Left ventricle myocardium inferior (tissue), 1 donor: ENCODE results near the gene C1QTNF12. TPM values are rescaled to one million over a fixed set of nuclear protein-coding genes. Genes with fewer than 3 reads are reported as not detected.

Experiments
- DNase-seq: peaks from one replicate; pipeline ENCODE4 v3.0.0-alpha.2; 2020
- H3K27ac ChIP-seq: fragments of 200-600 bp; replicated peaks from 2 replicates; pipeline ENCODE4 v1.8.0; 2021
- H3K27me3 ChIP-seq: fragments of 200-600 bp; 2 replicates; pipeline ENCODE4 v1.8.0; 2021; ENCODE audit warnings: low read depth
- H3K36me3 ChIP-seq: fragments of 200-600 bp; 2 replicates; pipeline ENCODE4 v1.8.0; 2021
- H3K4me1 ChIP-seq: fragments of 200-600 bp; 2 replicates; pipeline ENCODE4 v1.8.0; 2021
- H3K4me3 ChIP-seq: fragments of 200-600 bp; 2 replicates; pipeline ENCODE4 v1.8.0; 2021; ENCODE audit warnings: mild to moderate bottlenecking, moderate library complexity
- H3K9me3 ChIP-seq: fragments of 200-600 bp; replicated peaks from 2 replicates; pipeline ENCODE4 v1.8.0; 2021
- CTCF ChIP-seq: fragments of 200-600 bp; IDR thresholded peaks from 2 replicates; pipeline ENCODE4 v1.8.0; 2021; ENCODE audit warnings: antibody characterized with exemption, mild to moderate bottlenecking, borderline replicate concordance
- intact Hi-C: fragments of 100-400 bp; cut with micrococcal nuclease; formaldehyde crosslinking; loops from one replicate; pipeline ENCODE4 v1.11.0; 2022
- total RNA-seq: library from RNA; stranded (reverse); fragmentation: NEBNext Ultra II Directional; extraction: Animal tissue kit (Norgen Biotek cat#: 25700); gene quantifications from one replicate; pipeline ENCODE4 v1.2.1, GENCODE V29; 2021
- donor health status: DM: no; HTN: yes; CAD: no; lungs with severe emphysema.

C1QTNF12 gene
- total RNA-seq, 1 donor from 2014 or later: 0.55 TPM

DNA sequence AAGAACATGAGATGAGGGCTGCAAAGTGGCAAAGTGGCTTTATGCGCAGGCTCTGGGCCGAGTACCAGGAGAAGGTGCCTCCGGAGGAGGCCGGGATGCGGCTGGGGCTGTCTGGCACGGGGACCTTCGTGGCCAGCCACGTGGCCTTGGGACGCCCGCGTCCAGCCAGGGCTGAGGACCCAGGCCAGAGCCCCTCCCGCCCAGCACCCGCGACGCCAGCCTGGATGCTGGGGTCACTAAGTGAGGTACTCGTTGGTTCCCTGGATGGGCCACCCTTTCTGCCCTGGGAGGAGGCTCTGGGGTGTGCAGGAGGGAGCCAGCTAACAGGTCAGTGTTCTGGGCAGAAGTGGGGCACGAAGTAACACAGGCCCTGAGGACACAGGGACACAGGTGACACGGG, 46.3 kb upstream of the C1QTNF12 start:
- Histone ChIP-seq H3K27ac (no peak overlapping the region), H3K27me3 (no peaks in the 10 kb centered on the region), H3K4me1 (peaks cover 14% of the 10 kb centered on the region), H3K4me3 (no peak overlapping the region), H3K36me3 (peaks cover 39% of the 10 kb centered on the region), H3K9me3 (no peaks in the 10 kb centered on the region)
- DNase-seq: no peak
- intact Hi-C loops: no loop called here
- TF ChIP-seq CTCF: no peak

GRCh38 chr1:1292442-1292779, 45.9 kb upstream of the C1QTNF12 start:
- Histone ChIP-seq H3K36me3 (peaks cover 35% of the 10 kb centered on the region), H3K4me3 (no peak overlapping the region), H3K9me3 (no peaks in the 10 kb centered on the region), H3K27ac (no peak overlapping the region), H3K27me3 (peaks cover 4% of the 10 kb centered on the region), H3K4me1 (peaks cover 14% of the 10 kb centered on the region)
- intact Hi-C loops: no loop called here
- no peak for DNase-seq
- TF ChIP-seq CTCF: no peak

DNA sequence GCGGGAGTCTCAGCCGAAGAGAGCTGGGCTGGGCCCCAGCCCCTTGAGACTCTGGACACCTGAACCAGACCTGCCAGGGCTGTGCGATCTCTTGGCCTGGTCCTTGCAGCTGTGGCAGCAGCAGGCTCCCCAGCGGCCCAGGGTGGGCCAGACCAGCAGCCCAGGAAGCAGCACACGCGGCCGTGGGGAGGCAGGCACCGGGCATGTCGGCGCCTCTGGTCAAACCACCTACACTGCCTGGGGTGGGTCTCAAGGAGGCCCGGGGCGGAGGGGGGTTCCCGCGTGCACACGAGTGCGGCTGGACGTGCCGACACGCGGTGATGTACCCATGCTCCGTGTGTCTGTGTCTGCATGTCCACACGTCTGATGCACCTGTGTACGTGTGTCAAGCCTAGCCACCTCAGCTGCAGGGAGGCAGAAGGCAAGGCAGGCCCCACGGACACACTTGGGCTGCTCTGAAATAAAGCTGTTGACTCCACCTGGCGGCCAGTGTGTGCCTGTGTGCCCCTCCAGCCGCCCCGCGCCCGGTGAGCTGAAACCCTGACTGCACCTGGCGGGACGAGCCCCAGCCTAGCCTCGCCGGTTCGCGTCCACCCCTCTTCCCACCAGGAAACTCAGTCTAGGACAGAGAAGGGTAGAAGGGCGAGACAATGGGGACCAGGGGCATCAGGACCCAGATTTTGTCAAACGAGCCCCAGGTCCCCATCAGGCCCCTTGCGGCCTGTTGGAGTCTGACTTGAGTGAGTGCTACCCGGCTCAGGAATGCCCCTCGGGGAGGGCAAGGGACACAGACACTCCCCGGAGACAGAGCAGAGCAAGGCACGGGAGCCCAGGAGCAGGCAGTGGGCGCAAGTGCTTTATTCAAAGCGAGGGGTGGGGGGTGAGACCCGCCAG, 45.3 kb upstream of the C1QTNF12 start:
- no peak overlapping the region for H3K27ac ChIP-seq
- H3K27me3 ChIP-seq: peaks cover 10% of the 10 kb centered on the region
- H3K4me3 ChIP-seq: no peak overlapping the region
- no peaks in the 10 kb centered on the region for H3K9me3 ChIP-seq
- intact Hi-C loops: no loop called here
- H3K4me1 ChIP-seq: peaks cover 14% of the 10 kb centered on the region
- TF ChIP-seq CTCF: peak; percentile 76
- peak; percentile 56 for DNase-seq
- H3K36me3 ChIP-seq: peaks cover 35% of the 10 kb centered on the region

GRCh38 chr1:1291023-1291528, 44.6 kb upstream of the C1QTNF12 start:
- H3K4me3 ChIP-seq: no peak overlapping the region
- no peak overlapping the region for H3K27ac ChIP-seq
- no peak for DNase-seq
- peaks cover 14% of the 10 kb centered on the region for H3K4me1 ChIP-seq
- intact Hi-C loops: no loop called here
- no peaks in the 10 kb centered on the region for H3K9me3 ChIP-seq
- TF ChIP-seq CTCF: no peak
- peaks cover 30% of the 10 kb centered on the region for H3K36me3 ChIP-seq
- peaks cover 17% of the 10 kb centered on the region for H3K27me3 ChIP-seq

DNA sequence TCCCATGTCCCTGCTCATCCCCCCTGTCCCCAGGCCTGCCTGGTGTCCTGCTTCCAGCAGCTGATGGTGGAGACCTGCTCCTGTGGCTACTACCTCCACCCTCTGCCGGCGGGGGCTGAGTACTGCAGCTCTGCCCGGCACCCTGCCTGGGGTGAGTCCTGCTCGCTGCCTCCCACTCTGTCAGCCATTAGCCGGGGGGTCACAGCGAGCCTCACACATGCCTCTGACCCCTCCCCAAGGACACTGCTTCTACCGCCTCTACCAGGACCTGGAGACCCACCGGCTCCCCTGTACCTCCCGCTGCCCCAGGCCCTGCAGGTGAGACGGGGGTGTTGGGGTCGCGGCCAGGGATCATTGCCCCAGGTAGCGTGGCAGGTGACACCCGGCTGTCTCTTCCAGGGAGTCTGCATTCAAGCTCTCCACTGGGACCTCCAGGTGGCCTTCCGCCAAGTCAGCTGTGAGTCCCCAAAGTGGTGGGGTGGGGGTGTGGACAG, 43.8 kb upstream of the C1QTNF12 start:
- H3K4me1 ChIP-seq: peaks cover 14% of the 10 kb centered on the region
- peak; percentile 51 for DNase-seq
- peaks cover 25% of the 10 kb centered on the region for H3K27me3 ChIP-seq
- no peak overlapping the region for H3K4me3 ChIP-seq
- intact Hi-C loops: no loop called here
- H3K36me3 ChIP-seq: peaks cover 22% of the 10 kb centered on the region
- H3K27ac ChIP-seq: no peak overlapping the region
- peak; percentile 64 for TF ChIP-seq CTCF
- H3K9me3 ChIP-seq: no peaks in the 10 kb centered on the region
